RWPE1 (cell line): Measurements from ENCODE around the gene PGAP3.

Experiments
- CTCF ChIA-PET: fragments of 350-600 bp; sonication (Branson Sonifier 250); formaldehyde crosslinking; extraction: SDS; loops from one replicate; lab custom pipeline; 2021; lab: Yijun Ruan, JAX
- POLR2A ChIA-PET: fragments of 400-600 bp; formaldehyde crosslinking; extraction: SDS; loops from one replicate; lab custom pipeline; 2020; ENCODE audit warnings: antibody characterized with exemption; ENCODE audit not compliant: low non-redundant PET; lab: Yijun Ruan, JAX
- DNase-seq: peaks from one replicate; pipeline ENCODE4 v3.0.0; 2012; ENCODE audit warnings: low spot score
- H3K27ac ChIP-seq: fragments of 450-650 bp; 2 replicates; pipeline ENCODE4 v1.5.1; 2017
- TF ChIP-seq, protein P1 (sequence below): fragments of 450-650 bp; conservative IDR thresholded peaks from 2 replicates; pipeline ENCODE4 v1.5.1; 2017; ENCODE audit warnings: low read depth, mild to moderate bottlenecking

Gene PGAP3

GRCh38 chr17:39677542-39678339, 10.1 kb downstream of the PGAP3 start:
- POLR2A ChIA-PET: no interaction called here
- peak overlapping the region; percentile 19; the same call in 1 of the 2 replicates for H3K27ac ChIP-seq
- CTCF ChIA-PET: interaction anchor here (0.7 to 1.1 kb wide), 2 partner anchors 11 to 16 kb away, joined by 3 read pairs; no protein-coding TSS in a partner anchor
- DNase-seq: no peak
- TF ChIP-seq, protein P1, sequence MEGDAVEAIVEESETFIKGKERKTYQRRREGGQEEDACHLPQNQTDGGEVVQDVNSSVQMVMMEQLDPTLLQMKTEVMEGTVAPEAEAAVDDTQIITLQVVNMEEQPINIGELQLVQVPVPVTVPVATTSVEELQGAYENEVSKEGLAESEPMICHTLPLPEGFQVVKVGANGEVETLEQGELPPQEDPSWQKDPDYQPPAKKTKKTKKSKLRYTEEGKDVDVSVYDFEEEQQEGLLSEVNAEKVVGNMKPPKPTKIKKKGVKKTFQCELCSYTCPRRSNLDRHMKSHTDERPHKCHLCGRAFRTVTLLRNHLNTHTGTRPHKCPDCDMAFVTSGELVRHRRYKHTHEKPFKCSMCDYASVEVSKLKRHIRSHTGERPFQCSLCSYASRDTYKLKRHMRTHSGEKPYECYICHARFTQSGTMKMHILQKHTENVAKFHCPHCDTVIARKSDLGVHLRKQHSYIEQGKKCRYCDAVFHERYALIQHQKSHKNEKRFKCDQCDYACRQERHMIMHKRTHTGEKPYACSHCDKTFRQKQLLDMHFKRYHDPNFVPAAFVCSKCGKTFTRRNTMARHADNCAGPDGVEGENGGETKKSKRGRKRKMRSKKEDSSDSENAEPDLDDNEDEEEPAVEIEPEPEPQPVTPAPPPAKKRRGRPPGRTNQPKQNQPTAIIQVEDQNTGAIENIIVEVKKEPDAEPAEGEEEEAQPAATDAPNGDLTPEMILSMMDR: no peak

DNA sequence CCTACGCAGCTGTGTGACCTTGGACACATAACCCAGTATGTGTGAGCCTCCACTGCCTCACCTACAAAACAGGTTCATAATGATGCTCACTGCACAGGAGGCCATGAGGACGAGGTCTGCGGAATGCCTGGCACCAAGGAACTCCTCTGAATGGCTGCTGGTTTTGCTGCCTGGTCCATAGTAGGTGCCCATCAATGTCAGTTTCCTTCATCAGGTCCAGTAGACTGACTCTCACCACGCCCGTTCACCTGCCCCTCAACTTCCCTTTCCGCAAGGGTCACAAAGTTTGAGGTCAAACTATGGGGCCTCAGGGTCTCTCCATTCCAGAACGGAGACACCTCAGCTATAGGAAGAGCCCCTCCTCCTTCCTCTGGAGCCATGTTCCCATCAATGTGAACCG, 10.8 kb downstream of the PGAP3 start:
- no peak for DNase-seq
- 0 out of 2 replicates have a peak overlapping the region, but pooled peaks have one; percentile 19 for H3K27ac ChIP-seq
- TF ChIP-seq, protein P1: no peak
- POLR2A ChIA-PET: no interaction called here
- CTCF ChIA-PET: no interaction called here

DNA sequence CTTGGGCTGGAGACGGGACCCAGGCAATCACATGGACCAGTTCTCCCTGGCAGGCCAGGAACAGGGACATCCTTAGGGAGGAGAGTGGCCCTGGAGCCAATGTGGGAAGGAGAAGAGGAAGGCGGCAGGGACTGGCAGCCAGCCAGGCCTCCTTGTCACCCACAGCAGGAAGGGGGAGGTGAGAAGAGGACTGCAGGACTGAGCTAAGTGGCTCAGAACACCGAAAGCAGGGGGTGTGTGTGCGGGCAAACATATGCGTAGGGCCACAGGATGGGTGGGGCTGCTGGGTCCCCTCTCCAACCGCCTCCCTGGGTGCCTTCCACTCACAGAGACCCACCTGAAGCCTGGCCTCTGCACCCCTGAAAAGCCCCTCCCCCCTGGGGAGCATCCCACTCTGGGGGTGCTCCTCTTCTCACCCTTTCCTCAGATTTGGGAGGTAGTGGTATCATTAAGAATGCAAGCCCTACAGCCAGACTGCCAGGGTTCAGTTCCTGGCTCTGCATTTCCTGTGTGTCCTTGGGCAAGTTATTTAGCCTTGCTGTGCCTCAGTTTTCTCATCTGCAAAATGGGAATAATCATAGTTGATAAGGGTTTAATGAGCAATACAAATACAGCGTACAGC, 11.5 kb downstream of the PGAP3 start:
- ChIA-PET POLR2A (no interaction called here), CTCF (interaction anchor here (0.6 to 1.8 kb wide), 4 partner anchors 10 to 54 kb away, joined by 3 to 5 read pairs (median 3); partner anchors contain the start of gene TCAP)
- no peak for DNase-seq
- TF ChIP-seq, protein P1: no peak
- H3K27ac ChIP-seq: peak overlapping the region; percentile 17

DNA sequence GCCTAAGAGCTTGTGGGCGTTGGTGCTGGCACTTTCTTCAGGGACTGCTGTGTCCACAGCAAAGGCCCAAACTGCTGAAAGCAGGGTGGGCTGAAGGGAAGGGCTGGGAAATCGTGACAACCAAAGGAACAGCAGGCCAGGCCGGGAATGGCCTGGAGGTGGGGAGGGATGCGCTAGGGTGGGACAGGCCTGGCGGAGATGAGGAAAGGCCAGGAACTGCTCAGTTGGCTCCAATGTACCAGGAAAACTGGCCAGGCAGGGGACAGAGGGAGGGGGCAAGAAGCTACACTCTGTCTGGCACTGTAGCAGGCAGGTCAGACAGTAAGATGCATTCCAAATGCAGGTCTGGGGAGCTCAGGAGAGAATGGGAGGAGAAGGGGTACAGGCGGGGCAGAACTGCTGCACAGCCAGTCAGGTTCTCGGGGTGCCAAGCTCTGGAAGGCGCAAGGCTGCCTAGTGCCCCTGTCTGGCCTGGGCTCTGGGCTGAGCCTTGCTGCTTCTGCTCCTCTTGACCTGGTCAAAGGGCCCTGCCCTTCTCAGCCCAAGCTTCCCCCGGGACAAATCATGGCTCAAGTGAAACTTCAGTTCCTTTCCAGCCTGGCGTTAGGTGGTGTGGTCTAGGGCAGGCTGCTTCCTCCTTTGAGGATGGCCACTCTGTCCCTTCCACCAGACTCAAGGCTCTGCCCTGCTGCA, 12.3 kb downstream of the PGAP3 start:
- TF ChIP-seq, protein P1: no peak
- CTCF ChIA-PET: interaction anchor here (0.6 to 1.8 kb wide), 5 partner anchors 10 to 54 kb away, joined by 3 to 6 read pairs (median 3); partner anchors contain the start of gene TCAP
- H3K27ac ChIP-seq: peak overlapping the region; percentile 17

GRCh38 chr17:39674702-39675389, 13.0 kb downstream of the PGAP3 start:
- no peak for DNase-seq
- TF ChIP-seq, protein P1: no peak
- ChIA-PET CTCF (interaction anchor here (0.6 to 1.8 kb wide), 3 partner anchors 9 to 14 kb away, joined by 3 to 6 read pairs (median 5); partner anchors contain the start of gene TCAP), POLR2A (no interaction called here)
- H3K27ac ChIP-seq: peak overlapping the region; percentile 17

More for the DNA sequence above, 12.3 kb downstream of the PGAP3 start:
- DNase-seq: no peak
- POLR2A ChIA-PET: no interaction called here

GRCh38 chr17:39674179-39674578, 13.7 kb downstream of the PGAP3 start:
- DNase-seq: no peak
- POLR2A ChIA-PET: no interaction called here
- CTCF ChIA-PET: interaction anchor here (0.7 to 1.8 kb wide), 3 partner anchors 8 to 66 kb away, joined by 3 to 6 read pairs (median 5); partner anchors contain the start of gene TCAP
- no peak overlapping the region for H3K27ac ChIP-seq
- TF ChIP-seq, protein P1: no peak
